IMR-90 (cell line): ENCODE data around the gene ADD1. TPM values are rescaled to one million over a fixed set of nuclear protein-coding genes. Genes with fewer than 3 reads are reported as not detected.

ENCODE experiments used
- ATAC-seq: fragments of 200-7000 bp; cut with Tn5 transposase; 2 replicates; pipeline ENCODE4 v1.9.1; 2020; ENCODE audit warnings: low read depth, mild to moderate bottlenecking, moderate library complexity
- BruUV-seq: library from RNA; stranded (reverse); fragments of 400-500 nt; replicated peaks from 2 replicates; lab custom pipeline; 2021; lab: Mats Ljungman, UMichigan
- CTCF ChIA-PET: fragments of 300-600 bp; formaldehyde crosslinking; extraction: SDS; loops from one replicate; lab custom pipeline; 2021; ENCODE audit warnings: antibody characterized with exemption; lab: Yijun Ruan, JAX
- POLR2A ChIA-PET: fragments of 300-600 bp; sonication (Branson Sonifier 250); formaldehyde crosslinking; loops from one replicate; lab custom pipeline; 2022; ENCODE audit warnings: antibody characterized with exemption; ENCODE audit not compliant: unreplicated experiment; lab: Charles Lee
- DNase-seq: peaks from one replicate; pipeline ENCODE4 v3.0.0; 2013
- H2AFZ ChIP-seq: replicated peaks from 2 replicates; pipeline ENCODE3; 2013; ENCODE audit warnings: low read length, mild to moderate bottlenecking; ENCODE audit not compliant: poor library complexity
- H2AK5ac ChIP-seq: 2 replicates; pipeline ENCODE4 v1.6.1; 2013; ENCODE audit warnings: low read depth, low read length, inconsistent platforms
- H2AK9ac ChIP-seq: replicated peaks from 2 replicates; pipeline ENCODE3; 2013; ENCODE audit warnings: mild to moderate bottlenecking, low read depth, low read length, moderate library complexity; ENCODE audit not compliant: poor library complexity
- H2BK120ac ChIP-seq: 2 replicates; pipeline ENCODE4 v1.6.1; 2013; ENCODE audit warnings: low read depth, low read length, inconsistent platforms
- H2BK15ac ChIP-seq: 3 replicates; pipeline ENCODE4 v1.6.1; 2013; ENCODE audit warnings: low read depth, low read length, inconsistent platforms
- H2BK20ac ChIP-seq: 2 replicates; pipeline ENCODE4 v1.6.1; 2013; ENCODE audit warnings: low read depth, mild to moderate bottlenecking, inconsistent platforms, low read length, moderate library complexity
- H2BK5ac ChIP-seq: 2 replicates; pipeline ENCODE4 v1.6.1; 2013; ENCODE audit warnings: mild to moderate bottlenecking, low read depth, low read length, inconsistent platforms; ENCODE audit not compliant: poor library complexity, severe bottlenecking
- H3K14ac ChIP-seq: replicated peaks from 2 replicates; pipeline ENCODE4 v1.6.1; 2013; ENCODE audit warnings: low read depth, low read length, inconsistent platforms
- H3K18ac ChIP-seq: 2 replicates; pipeline ENCODE4 v1.6.1; 2013; ENCODE audit warnings: low read depth, low read length, control low read depth
- H3K23ac ChIP-seq: 2 replicates; pipeline ENCODE4 v1.6.1; 2013; ENCODE audit warnings: low read depth, low read length, inconsistent platforms
- H3K27ac ChIP-seq: 2 replicates; pipeline ENCODE4 v1.5.1; 2013; ENCODE audit warnings: mild to moderate bottlenecking, control low read depth, low read length; ENCODE audit not compliant: insufficient read depth
- H3K27me3 ChIP-seq: 2 replicates; pipeline ENCODE4 v1.6.1; 2013; ENCODE audit warnings: low read length; ENCODE audit not compliant: control insufficient read depth, insufficient read depth
- H3K36me3 ChIP-seq: 2 replicates; pipeline ENCODE4 v1.6.1; 2013; ENCODE audit warnings: low read length, mixed read lengths; ENCODE audit not compliant: control insufficient read depth, insufficient read depth
- H3K4ac ChIP-seq: 2 replicates; pipeline ENCODE4 v1.6.1; 2013; ENCODE audit warnings: low read depth, low read length, inconsistent platforms
- H3K4me1 ChIP-seq: 2 replicates; pipeline ENCODE4 v1.6.1; 2013; ENCODE audit warnings: low read length, mixed read lengths; ENCODE audit not compliant: control insufficient read depth, insufficient read depth
- H3K4me2 ChIP-seq: 2 replicates; pipeline ENCODE4 v1.6.1; 2013; ENCODE audit warnings: low read depth, mild to moderate bottlenecking, control low read depth, low read length, moderate library complexity
- H3K4me3 ChIP-seq: 2 replicates; pipeline ENCODE4 v1.5.1; 2013; ENCODE audit warnings: low read depth, mild to moderate bottlenecking, control low read depth, low read length, moderate library complexity; ENCODE audit not compliant: insufficient read depth
- H3K56ac ChIP-seq: 2 replicates; pipeline ENCODE4 v1.6.1; 2013; ENCODE audit warnings: low read length, inconsistent platforms; ENCODE audit not compliant: insufficient read depth; ENCODE audit errors: extremely low read depth
- H3K79me1 ChIP-seq, 2 experiments: 2 replicates each; pipeline ENCODE4 v1.6.1; 2013; ENCODE audit warnings: low read length in 2 of 2, inconsistent platforms in 1 of 2, low read depth in 1 of 2
- H3K9ac ChIP-seq: 2 replicates; pipeline ENCODE4 v1.6.1; 2013; ENCODE audit warnings: low read depth, low read length, control low read depth
- H3K9me1 ChIP-seq: 2 replicates; pipeline ENCODE4 v1.6.1; 2013; ENCODE audit warnings: low read length, inconsistent platforms; ENCODE audit not compliant: insufficient read depth
- H3K9me3 ChIP-seq: 2 replicates; pipeline ENCODE4 v1.6.1; 2013; ENCODE audit warnings: low read length; ENCODE audit not compliant: control insufficient read depth, insufficient read depth
- H4K20me1 ChIP-seq: 2 replicates; pipeline ENCODE4 v1.6.1; 2013; ENCODE audit warnings: low read length, inconsistent platforms; ENCODE audit not compliant: insufficient read depth
- H4K5ac ChIP-seq: 2 replicates; pipeline ENCODE4 v1.6.1; 2013; ENCODE audit warnings: mild to moderate bottlenecking, low read depth, low read length, control low read depth
- H4K8ac ChIP-seq, 2 experiments: 2 replicates each; pipeline ENCODE4 v1.6.1; 2013; ENCODE audit warnings: low read depth in 2 of 2, low read length in 2 of 2, control low read depth in 1 of 2, inconsistent platforms in 1 of 2
- H4K91ac ChIP-seq: 2 replicates; pipeline ENCODE4 v1.6.1; 2013; ENCODE audit warnings: low read depth, low read length, inconsistent platforms; ENCODE audit not compliant: insufficient read depth
- BHLHE40 ChIP-seq: fragments of 150-350 bp; IDR thresholded peaks from 2 replicates; pipeline ENCODE4 v1.6.1; 2016; ENCODE audit warnings: mild to moderate bottlenecking, low read depth, low read length
- CEBPB ChIP-seq: IDR thresholded peaks from 2 replicates; pipeline ENCODE4 v1.6.1; 2012; ENCODE audit warnings: low read depth, low read length, improper control_type of control experiment
- CHD1 ChIP-seq: IDR thresholded peaks from 2 replicates; pipeline ENCODE4 v1.6.1; 2012; ENCODE audit warnings: low read depth, low read length, improper control_type of control experiment
- CTCF ChIP-seq: conservative IDR thresholded peaks from 2 replicates; pipeline ENCODE4 v1.5.1; 2012; ENCODE audit warnings: mild to moderate bottlenecking, low read depth, low read length, improper control_type of control experiment
- FOS ChIP-seq: fragments of 150-350 bp; IDR thresholded peaks from 2 replicates; pipeline ENCODE4 v1.6.1; 2016; ENCODE audit warnings: low read depth, low read length
- MAFK ChIP-seq: IDR thresholded peaks from 2 replicates; pipeline ENCODE4 v1.6.1; 2012; ENCODE audit warnings: low read depth, low read length, improper control_type of control experiment
- MAZ ChIP-seq: IDR thresholded peaks from 2 replicates; pipeline ENCODE4 v1.6.1; 2012; ENCODE audit warnings: low read depth, mild to moderate bottlenecking, low read length, improper control_type of control experiment, moderate library complexity, borderline replicate concordance
- MXI1 ChIP-seq: IDR thresholded peaks from 2 replicates; pipeline ENCODE4 v1.6.1; 2012; ENCODE audit warnings: low read depth, mild to moderate bottlenecking, low read length, moderate library complexity, borderline replicate concordance
- NFE2L2 ChIP-seq: fragments of 150-350 bp; IDR thresholded peaks from 2 replicates; pipeline ENCODE4 v1.6.1; 2016; ENCODE audit warnings: low read depth, mild to moderate bottlenecking, low read length
- POLR2A ChIP-seq: IDR thresholded peaks from 2 replicates; pipeline ENCODE4 v1.6.1; 2012; ENCODE audit warnings: mild to moderate bottlenecking, low read depth, low read length
- RCOR1 ChIP-seq: IDR thresholded peaks from 2 replicates; pipeline ENCODE4 v1.6.1; 2012; ENCODE audit warnings: mild to moderate bottlenecking, low read length, improper control_type of control experiment; ENCODE audit not compliant: insufficient replicate concordance
- SMC3 ChIP-seq: fragments of 150-350 bp; IDR thresholded peaks from 2 replicates; pipeline ENCODE4 v1.6.1; 2016; ENCODE audit warnings: low read depth, mild to moderate bottlenecking, antibody characterized with exemption, low read length, moderate library complexity
- USF2 ChIP-seq: fragments of 150-350 bp; IDR thresholded peaks from 2 replicates; pipeline ENCODE4 v1.6.1; 2017; ENCODE audit warnings: mild to moderate bottlenecking, antibody characterized with exemption, low read length, low read depth
- WGBS, 2 experiments: methylation state at CpG; one replicate each; pipeline versions ENCODE4 v1.1.5 to v1.1.7; 2013; ENCODE audit warnings: missing lambda C conversion rate in 2 of 2; ENCODE audit not compliant: insufficient read length in 1 of 2; ENCODE audit errors: extremely low coverage in 2 of 2; 5-methylcytosine and 5-hydroxymethylcytosine counted together
- dilution Hi-C: fragments of 300-500 bp; cut with HindIII; formaldehyde crosslinking; loops from one replicate; pipeline ENCODE4 v1.14.3; 2018; ENCODE audit warnings: low sequenced_read_pairs; ENCODE audit not compliant: unreplicated experiment
- in situ Hi-C: fragments of 300-500 bp; cut with MboI; formaldehyde crosslinking; loops from 3 replicates; pipeline ENCODE4 v1.14.3; 2019; ENCODE audit warnings: low sequenced_read_pairs, inconsistent platforms, mixed read lengths
- intact Hi-C: fragments of 100-400 bp; cut with micrococcal nuclease; formaldehyde crosslinking; loops from 2 replicates; pipeline ENCODE4 v1.10.0; 2022
- polyA plus RNA-seq, 3 experiments: library from polyadenylated mRNA; depleted of rRNA; stranded (reverse); fragments of >200 nt; gene quantifications; 2 replicates each; pipeline ENCODE4 v1.2.3, GENCODE V29; 2012; ENCODE audit warnings: low replicate concordance in 1 of 3
- total RNA-seq: library from RNA; depleted of rRNA; stranded (reverse); fragments of >200 nt; gene quantifications from 2 replicates; pipeline ENCODE4 v1.2.3, GENCODE V29; 2012
- TF ChIP-seq, protein P1 (sequence below): fragments of 150-350 bp; IDR thresholded peaks from 2 replicates; pipeline ENCODE4 v1.6.1; 2016; ENCODE audit warnings: low read depth, mild to moderate bottlenecking, low read length, moderate library complexity, borderline replicate concordance

Gene ADD1
- total and polyA plus RNA-seq, 2 of the 4 experiments (the other 2 are of a cell fraction), result 122 to 215 TPM

GRCh38 chr4:2827874-2828751, 15.5 kb upstream of the ADD1 start:
- H3K14ac ChIP-seq, result no peak overlapping the region
- H4K91ac ChIP-seq, result no peak overlapping the region
- ChIA-PET POLR2A (interaction anchor here (0.6 kb wide), 1 partner anchor 11 kb away, joined by 4 read pairs; no protein-coding TSS in a partner anchor), CTCF (no interaction called here)
- ATAC-seq, result no peak
- no peaks in the 10 kb centered on the region for H3K27me3 ChIP-seq
- intact Hi-C loops, result no loop called here
- WGBS, 2 experiments, result 91% methylated on average over 9 of the region's 24 CpGs; no CpG with 5 or more reads in 1 of the 2 experiments
- H2AFZ ChIP-seq, result no peak overlapping the region
- peaks cover 5 to 32% of the 10 kb centered on the region in 2 experiments; a peak in 3 of 4 replicates for H3K79me1 ChIP-seq
- no peak overlapping the region for H2BK5ac ChIP-seq
- in situ Hi-C loops, result no loop called here
- H3K36me3 ChIP-seq, result peaks cover 86% of the 10 kb centered on the region
- no peak overlapping the region for H2AK5ac ChIP-seq
- H3K23ac ChIP-seq, result no peak overlapping the region
- H2BK20ac ChIP-seq, result no peak overlapping the region
- H4K20me1 ChIP-seq, result peaks cover 6% of the 10 kb centered on the region; the same call in 1 of the 2 replicates
- no peak overlapping the region for H2BK15ac ChIP-seq
- no peak for TF ChIP-seq MAFK
- TF ChIP-seq CEBPB, result no peak
- no peak for TF ChIP-seq MAZ
- TF ChIP-seq RCOR1, result no peak
- TF ChIP-seq CHD1, result no peak
- no peak for TF ChIP-seq CTCF
- TF ChIP-seq FOS, result no peak
- no peak for TF ChIP-seq USF2
- TF ChIP-seq SMC3, result no peak
- TF ChIP-seq POLR2A, result no peak
- TF ChIP-seq, protein P1, sequence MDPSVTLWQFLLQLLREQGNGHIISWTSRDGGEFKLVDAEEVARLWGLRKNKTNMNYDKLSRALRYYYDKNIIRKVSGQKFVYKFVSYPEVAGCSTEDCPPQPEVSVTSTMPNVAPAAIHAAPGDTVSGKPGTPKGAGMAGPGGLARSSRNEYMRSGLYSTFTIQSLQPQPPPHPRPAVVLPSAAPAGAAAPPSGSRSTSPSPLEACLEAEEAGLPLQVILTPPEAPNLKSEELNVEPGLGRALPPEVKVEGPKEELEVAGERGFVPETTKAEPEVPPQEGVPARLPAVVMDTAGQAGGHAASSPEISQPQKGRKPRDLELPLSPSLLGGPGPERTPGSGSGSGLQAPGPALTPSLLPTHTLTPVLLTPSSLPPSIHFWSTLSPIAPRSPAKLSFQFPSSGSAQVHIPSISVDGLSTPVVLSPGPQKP, result no peak
- TF ChIP-seq NFE2L2, result no peak
- TF ChIP-seq MXI1, result no peak
- no peak for TF ChIP-seq BHLHE40
- H3K56ac ChIP-seq, result no peak overlapping the region
- DNase-seq, result no peak
- H3K9ac ChIP-seq, result no peak overlapping the region
- H2AK9ac ChIP-seq, result no peak overlapping the region
- dilution Hi-C loops, result no loop called here
- no peak overlapping the region for H3K18ac ChIP-seq
- H3K4me1 ChIP-seq, result no peaks in the 10 kb centered on the region
- BruUV-seq, result no TSS peak
- H3K9me1 ChIP-seq, result peaks cover 15% of the 10 kb centered on the region
- H4K8ac ChIP-seq, result no peak overlapping the region
- H3K4me2 ChIP-seq, result no peak overlapping the region
- H3K9me3 ChIP-seq, result no peaks in the 10 kb centered on the region
- no peak overlapping the region for H4K5ac ChIP-seq
- no peak overlapping the region for H3K27ac ChIP-seq
- H3K4ac ChIP-seq, result no peak overlapping the region
- H3K4me3 ChIP-seq, result no peak overlapping the region
- H2BK120ac ChIP-seq, result no peak overlapping the region
